GM19468 (cell line): ENCODE results near the gene HNRNPK.

Experiments
- ATAC-seq: cut with Tn5 transposase; IDR thresholded peaks from one replicate; pipeline ENCODE4 v1.9.1; 2021; ENCODE audit warnings: mild to moderate bottlenecking, moderate library complexity, moderate number of reproducible peaks; ENCODE audit not compliant: unreplicated experiment; ENCODE audit errors: extremely low read depth

The HNRNPK gene

GRCh38 chr9:83936523-83936922 lies 43.5 kb downstream of the HNRNPK start:
- ATAC-seq = no peak

GRCh38 chr9:83935276-83935935 lies 44.6 kb downstream of the HNRNPK start:
- no peak for ATAC-seq

GRCh38 chr9:83934569-83935275 lies 45.3 kb downstream of the HNRNPK start:
- no peak for ATAC-seq

- ATAC-seq = no peak
Measured at GRCh38 chr9:83933790-83934189, 46.2 kb downstream of the HNRNPK start.

DNA sequence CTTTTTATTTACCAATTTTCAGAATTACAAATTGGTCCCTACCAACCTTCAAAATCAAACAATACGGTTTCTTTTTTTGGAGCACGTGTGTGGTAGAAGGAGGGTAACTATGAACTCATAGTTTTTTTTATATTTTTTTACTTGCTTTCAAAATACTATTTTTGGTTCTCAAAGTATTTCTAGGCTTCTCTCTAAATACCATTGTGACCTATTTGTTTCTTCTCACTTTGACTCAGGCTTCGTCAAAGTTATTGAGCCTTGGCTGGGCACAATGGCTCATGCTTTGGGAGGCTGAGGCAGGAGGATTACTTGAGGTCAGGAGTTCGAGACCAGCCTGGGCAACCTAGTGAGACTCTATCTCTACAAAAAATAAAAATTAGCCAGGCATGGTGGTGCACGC lies 47.2 kb downstream of the HNRNPK start:
- ATAC-seq = no peak

- no peak for ATAC-seq
Measured at GRCh38 chr9:83932011-83932410, 48.0 kb downstream of the HNRNPK start.

GRCh38 chr9:83930881-83931280 lies 49.1 kb downstream of the HNRNPK start:
- ATAC-seq = no peak

DNA sequence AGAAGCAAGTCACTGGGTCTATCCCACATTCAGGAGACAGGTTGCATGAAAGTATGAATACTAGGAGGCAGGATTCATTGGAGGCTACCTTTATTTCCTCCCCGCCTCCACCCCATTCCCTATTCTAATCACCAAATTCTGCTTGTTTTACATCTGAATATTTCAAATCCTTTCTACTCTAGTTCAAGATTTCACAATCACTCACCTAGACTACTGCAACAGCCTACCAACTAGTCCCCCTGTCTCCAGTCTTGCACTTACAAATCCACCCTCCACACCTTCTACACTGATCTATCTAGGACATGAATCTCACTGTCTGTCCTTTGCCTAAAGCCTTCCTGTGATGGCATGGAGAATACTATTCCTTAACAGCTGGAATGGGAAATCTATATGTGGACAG lies 52.4 kb downstream of the HNRNPK start:
- ATAC-seq = no peak

DNA sequence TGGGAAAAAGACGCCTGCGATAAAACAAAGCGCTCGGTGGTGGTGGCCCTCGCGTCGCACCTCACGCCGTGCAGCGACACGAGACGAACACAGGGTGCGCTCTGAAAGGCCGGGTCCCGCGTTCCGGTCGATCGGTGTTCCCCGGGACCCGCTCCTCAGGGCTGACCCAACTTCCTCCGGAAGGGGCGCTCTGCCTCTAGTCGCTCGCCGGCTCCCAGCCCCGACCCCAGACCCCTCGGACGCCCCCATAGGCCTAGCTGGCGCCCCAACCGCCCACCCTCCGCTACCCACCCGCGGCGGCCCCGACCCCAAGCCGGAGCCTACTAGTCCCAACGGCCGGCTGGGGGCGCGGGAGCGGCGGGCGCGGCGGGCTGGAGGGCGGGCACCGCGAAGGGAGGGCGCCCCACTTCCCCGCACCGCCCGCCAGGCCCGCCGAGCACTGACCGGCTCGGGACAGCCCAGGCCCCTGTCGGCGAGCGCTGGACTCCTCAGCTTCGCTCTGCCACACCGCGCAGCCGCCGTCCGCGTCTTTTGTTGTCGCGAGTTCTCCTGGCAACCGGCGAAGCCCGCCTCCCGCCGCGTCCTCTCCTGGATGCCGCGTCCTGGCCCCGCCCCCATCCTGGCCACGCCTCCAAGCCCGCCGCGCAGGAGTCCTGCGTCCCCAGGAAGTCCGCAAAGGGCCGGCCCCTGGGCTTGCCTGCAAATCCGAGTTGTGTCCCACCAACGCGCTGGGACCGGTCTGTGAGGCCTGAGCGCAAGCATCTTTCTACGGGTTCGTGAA lies 58.9 kb downstream of the HNRNPK start, which contains the start of gene KIF27:
Gene KIF27 (minus strand): TSS at position 506 of the 781 bp plus-strand sequence. CDS start 5,841 bp downstream, outside the sequence.
- ATAC-seq = peak; percentile 94

- ATAC-seq = no peak
Measured at GRCh38 chr9:83920469-83920926, 59.5 kb downstream of the HNRNPK start.

DNA sequence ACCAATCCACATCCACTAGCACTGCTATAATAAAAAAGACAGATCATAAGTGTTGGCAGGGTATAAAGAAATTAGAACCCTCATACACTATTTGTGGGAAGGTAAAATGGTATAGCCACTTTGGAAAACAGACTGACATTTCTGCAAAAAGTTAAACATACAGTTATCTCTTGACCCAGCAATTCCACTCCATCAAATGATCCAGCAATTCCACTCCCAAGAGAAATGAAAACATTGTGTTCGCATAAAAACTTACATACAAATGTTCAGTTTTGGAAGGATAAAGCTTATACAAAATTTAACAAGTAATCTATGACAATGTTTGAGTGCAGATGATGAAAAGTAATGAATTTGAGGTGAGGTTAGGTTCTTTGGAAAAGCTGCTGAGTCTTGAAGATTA lies 60.9 kb downstream of the HNRNPK start:
- no peak for ATAC-seq
